Measurements from ENCODE around the gene PDZRN3.

Gene PDZRN3

DNA sequence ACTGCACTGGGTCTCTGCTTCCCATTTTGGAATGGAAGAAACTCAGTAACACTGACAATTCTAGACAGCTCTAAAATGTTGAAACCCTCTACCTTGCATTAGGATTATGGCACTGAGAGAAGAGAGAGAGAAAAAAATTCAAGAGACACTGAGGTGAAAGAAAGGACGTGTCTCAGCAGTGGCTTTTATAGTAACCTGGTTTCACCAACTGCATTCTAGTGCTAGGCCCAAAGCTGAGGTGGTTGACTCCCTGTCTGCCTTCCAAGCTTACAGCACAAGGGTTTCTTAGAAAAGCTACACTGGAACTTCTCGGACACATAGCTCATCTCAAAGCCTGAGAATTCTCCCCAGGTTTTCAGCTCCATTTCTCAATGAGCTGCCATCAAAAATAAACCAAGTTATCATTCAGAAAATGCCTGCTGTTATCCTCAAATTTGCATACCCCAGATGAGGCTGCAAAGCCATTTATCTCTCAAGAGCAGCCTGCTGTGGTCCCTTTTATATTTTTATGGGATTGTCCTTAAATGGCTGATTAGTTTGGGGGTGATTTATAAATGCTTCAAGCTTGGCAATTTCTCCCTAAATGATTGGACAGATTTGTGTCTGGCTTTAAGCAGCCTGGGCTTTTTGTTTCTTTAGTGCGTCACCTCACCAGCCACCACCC, 283.3 kb downstream of the PDZRN3 start:
- H3K27ac ChIP-seq (ENCODE audit: low read depth, low read length), result no peak overlapping the region
- H3K27me3 ChIP-seq (ENCODE audit: insufficient read depth, low read length), result peaks cover 6% of the 10 kb centered on the region
- H3K36me3 ChIP-seq (ENCODE audit: insufficient read depth, low read length), result no peaks in the 10 kb centered on the region
- H3K79me2 ChIP-seq (ENCODE audit: control insufficient read depth, insufficient read depth, low read length, unreplicated experiment), result no peaks in the 10 kb centered on the region
- H3K4me1 ChIP-seq (ENCODE audit: control insufficient read depth, insufficient read depth, low read length, unreplicated experiment), result no peaks in the 10 kb centered on the region
- no peak overlapping the region for H2AFZ ChIP-seq (ENCODE audit: low read length, unreplicated experiment)
- no peak overlapping the region for H3K4me3 ChIP-seq (ENCODE audit: low read depth, low read length)

DNA sequence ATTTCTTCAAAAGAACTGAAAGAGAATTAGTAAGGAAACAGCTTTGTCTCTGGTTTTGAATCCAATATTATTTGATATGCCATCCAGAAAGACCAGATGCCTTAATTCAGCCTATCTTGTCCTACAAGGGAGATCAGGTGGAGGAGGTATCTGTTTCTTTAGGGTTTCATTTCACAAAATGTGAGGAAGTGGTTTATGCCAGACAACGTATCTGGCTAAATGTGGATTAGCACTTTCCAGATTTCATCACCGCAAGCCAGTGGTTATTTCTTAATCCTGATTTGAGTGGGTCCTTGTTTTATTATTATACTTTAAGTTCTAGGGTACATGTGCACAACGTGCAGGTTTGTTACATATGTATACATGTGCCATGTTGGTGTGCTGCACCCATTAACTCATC, 292.2 kb downstream of the PDZRN3 start:
- Histone ChIP-seq H3K4me1 (ENCODE audit: control insufficient read depth, insufficient read depth, low read length, unreplicated experiment) (no peaks in the 10 kb centered on the region), H2AFZ (ENCODE audit: low read length, unreplicated experiment) (no peak overlapping the region), H3K4me3 (ENCODE audit: low read depth, low read length) (no peak overlapping the region), H3K79me2 (ENCODE audit: control insufficient read depth, insufficient read depth, low read length, unreplicated experiment) (no peaks in the 10 kb centered on the region), H3K27me3 (ENCODE audit: insufficient read depth, low read length) (peaks cover 19% of the 10 kb centered on the region; the same call in 1 of the 2 replicates), H3K27ac (ENCODE audit: low read depth, low read length) (no peak overlapping the region), H3K36me3 (ENCODE audit: insufficient read depth, low read length) (no peaks in the 10 kb centered on the region)
